Medulla oblongata (tissue), 1 donor: ENCODE results near the gene HEATR1.
"Not testable (repeated sequence)": the region's sequence is repeated elsewhere in the genome, so short reads cannot be mapped to it uniquely, and the experiment has no call there.

Source experiments
- DNase-seq: peaks from one replicate; pipeline ENCODE4 v3.0.0-alpha.2; 2015; ENCODE audit errors: extremely low spot score

HEATR1 gene

GRCh38 chr1:236602171-236602570 is 2.1 kb downstream of the HEATR1 start:
- DNase-seq: no peak

- no peak for DNase-seq
These were observed 13.7 kb downstream of the HEATR1 start for GRCh38 chr1:236590553-236591150.

- DNase-seq: no peak
These were observed 14.8 kb downstream of the HEATR1 start for GRCh38 chr1:236589531-236589930.

GRCh38 chr1:236581528-236581927 is 22.8 kb downstream of the HEATR1 start:
- no peak for DNase-seq

- DNase-seq: not testable (repeated sequence)
These were observed 23.9 kb downstream of the HEATR1 start for GRCh38 chr1:236580404-236580803.

GRCh38 chr1:236578661-236579060 is 25.7 kb downstream of the HEATR1 start:
- DNase-seq: no peak

- not testable (repeated sequence) for DNase-seq
These were observed 27.3 kb downstream of the HEATR1 start for GRCh38 chr1:236577041-236577440.

GRCh38 chr1:236576004-236576403 is 28.3 kb downstream of the HEATR1 start:
- no peak for DNase-seq

- peak; percentile 61 for DNase-seq
These were observed 28.8 kb downstream of the HEATR1 start for GRCh38 chr1:236575523-236575922.

GRCh38 chr1:236568285-236568894 is 35.9 kb downstream of the HEATR1 start:
- DNase-seq: no peak

GRCh38 chr1:236565530-236565929 is 38.8 kb downstream of the HEATR1 start:
- no peak for DNase-seq

GRCh38 chr1:236561976-236562375 is 42.3 kb downstream of the HEATR1 start:
- no peak for DNase-seq

GRCh38 chr1:236560213-236560771 is 44.0 kb downstream of the HEATR1 start:
- DNase-seq: no peak

- no peak for DNase-seq
These were observed 45.5 kb downstream of the HEATR1 start for GRCh38 chr1:236558846-236559245.

GRCh38 chr1:236558081-236558480 is 46.2 kb downstream of the HEATR1 start:
- DNase-seq: no peak

- no peak for DNase-seq
These were observed 47.7 kb downstream of the HEATR1 start for GRCh38 chr1:236556606-236557005.

GRCh38 chr1:236553370-236553769 is 50.9 kb downstream of the HEATR1 start:
- no peak for DNase-seq

- DNase-seq: no peak
These were observed 51.4 kb downstream of the HEATR1 start for GRCh38 chr1:236552901-236553300.

- DNase-seq: no peak
These were observed 52.2 kb downstream of the HEATR1 start for GRCh38 chr1:236552096-236552495.

- DNase-seq: no peak
These were observed 53.1 kb downstream of the HEATR1 start for GRCh38 chr1:236550961-236551851.

GRCh38 chr1:236548452-236548851 is 55.9 kb downstream of the HEATR1 start:
- no peak for DNase-seq

GRCh38 chr1:236545621-236546169 is 58.6 kb downstream of the HEATR1 start:
- DNase-seq: no peak
